OCI-LY1 (cell line): ENCODE measurements around the gene ACTN4.

Experiments
- H2AFZ ChIP-seq: fragments of 200-600 bp; sonication (generic), shearing (Covaris generic); 2 replicates; pipeline ENCODE4 v1.6.0; 2014; ENCODE audit warnings: antibody characterized with exemption, mild to moderate bottlenecking, low read length
- H3F3A ChIP-seq: fragments of 200-600 bp; sonication (generic), shearing (Covaris generic); 2 replicates; pipeline ENCODE4 v1.6.0; 2014; ENCODE audit warnings: mild to moderate bottlenecking, antibody characterized with exemption, low read length, moderate library complexity; ENCODE audit not compliant: insufficient read depth
- H3K27ac ChIP-seq: fragments of 200-600 bp; sonication (generic); 2 replicates; pipeline ENCODE4 v1.5.1; 2014; ENCODE audit warnings: low read length, mixed run types, mild to moderate bottlenecking, low read depth; ENCODE audit not compliant: poor library complexity, severe bottlenecking
- H3K27me3 ChIP-seq: fragments of 200-600 bp; sonication (generic); 2 replicates; pipeline ENCODE4 v1.6.0; 2014; ENCODE audit warnings: antibody characterized with exemption, mild to moderate bottlenecking, low read length, moderate library complexity; ENCODE audit not compliant: insufficient read depth
- H3K36me3 ChIP-seq: fragments of 200-600 bp; sonication (generic); 2 replicates; pipeline ENCODE4 v1.6.1; 2014; ENCODE audit warnings: mild to moderate bottlenecking, antibody characterized with exemption, low read length, moderate library complexity, mixed read lengths; ENCODE audit not compliant: insufficient read depth
- H3K4me1 ChIP-seq: fragments of 200-600 bp; sonication (generic); 2 replicates; pipeline ENCODE4 v1.5.1; 2014; ENCODE audit warnings: mild to moderate bottlenecking, low read length, moderate library complexity; ENCODE audit not compliant: insufficient read depth, severe bottlenecking
- H3K4me2 ChIP-seq: fragments of 200-600 bp; sonication (generic), shearing (Covaris generic); 2 replicates; pipeline ENCODE4 v1.6.1; 2014; ENCODE audit warnings: low read length
- H3K4me3 ChIP-seq: fragments of 200-600 bp; sonication (generic); 2 replicates; pipeline ENCODE4 v1.5.1; 2014; ENCODE audit warnings: low read length, low read depth, mild to moderate bottlenecking, mixed read lengths; ENCODE audit not compliant: poor library complexity, severe bottlenecking
- H3K79me2 ChIP-seq: fragments of 200-600 bp; shearing (Covaris generic); 2 replicates; pipeline ENCODE4 v1.6.1; 2016; ENCODE audit warnings: mixed run types, low read length, mixed read lengths; ENCODE audit not compliant: insufficient read depth
- H3K9ac ChIP-seq: fragments of 200-600 bp; sonication (generic), shearing (Covaris generic); 2 replicates; pipeline ENCODE4 v1.6.1; 2014; ENCODE audit warnings: mild to moderate bottlenecking, low read length, mixed read lengths
- H3K9me2 ChIP-seq: fragments of 200-600 bp; sonication (generic), shearing (Covaris generic); 2 replicates; pipeline ENCODE4 v1.6.1; 2014; ENCODE audit warnings: low read depth, mild to moderate bottlenecking, low read length, mixed read lengths
- H3K9me3 ChIP-seq: fragments of 200-600 bp; shearing (Covaris generic); 2 replicates; pipeline ENCODE4 v1.6.1; 2014; ENCODE audit warnings: low read length, mixed read lengths
- H4K20me1 ChIP-seq: fragments of 200-600 bp; sonication (generic), shearing (Covaris generic); 2 replicates; pipeline ENCODE4 v1.6.0; 2016; ENCODE audit warnings: mild to moderate bottlenecking, low read length; ENCODE audit not compliant: insufficient read depth
- EZH2 ChIP-seq: fragments of 200-600 bp; sonication (generic), shearing (Covaris generic); IDR thresholded peaks from 2 replicates; pipeline ENCODE4 v1.8.0; 2017; ENCODE audit warnings: borderline replicate concordance, mixed run types, mild to moderate bottlenecking, antibody characterized with exemption, low read length, moderate library complexity, mixed read lengths
- TF ChIP-seq, protein P1 (sequence below): fragments of 200-600 bp; sonication (generic), shearing (Covaris generic); IDR thresholded peaks from 2 replicates; pipeline ENCODE4 v1.5.1; 2017; ENCODE audit warnings: mild to moderate bottlenecking, antibody characterized with exemption, low read length, moderate library complexity, mixed read lengths

Gene ACTN4

DNA sequence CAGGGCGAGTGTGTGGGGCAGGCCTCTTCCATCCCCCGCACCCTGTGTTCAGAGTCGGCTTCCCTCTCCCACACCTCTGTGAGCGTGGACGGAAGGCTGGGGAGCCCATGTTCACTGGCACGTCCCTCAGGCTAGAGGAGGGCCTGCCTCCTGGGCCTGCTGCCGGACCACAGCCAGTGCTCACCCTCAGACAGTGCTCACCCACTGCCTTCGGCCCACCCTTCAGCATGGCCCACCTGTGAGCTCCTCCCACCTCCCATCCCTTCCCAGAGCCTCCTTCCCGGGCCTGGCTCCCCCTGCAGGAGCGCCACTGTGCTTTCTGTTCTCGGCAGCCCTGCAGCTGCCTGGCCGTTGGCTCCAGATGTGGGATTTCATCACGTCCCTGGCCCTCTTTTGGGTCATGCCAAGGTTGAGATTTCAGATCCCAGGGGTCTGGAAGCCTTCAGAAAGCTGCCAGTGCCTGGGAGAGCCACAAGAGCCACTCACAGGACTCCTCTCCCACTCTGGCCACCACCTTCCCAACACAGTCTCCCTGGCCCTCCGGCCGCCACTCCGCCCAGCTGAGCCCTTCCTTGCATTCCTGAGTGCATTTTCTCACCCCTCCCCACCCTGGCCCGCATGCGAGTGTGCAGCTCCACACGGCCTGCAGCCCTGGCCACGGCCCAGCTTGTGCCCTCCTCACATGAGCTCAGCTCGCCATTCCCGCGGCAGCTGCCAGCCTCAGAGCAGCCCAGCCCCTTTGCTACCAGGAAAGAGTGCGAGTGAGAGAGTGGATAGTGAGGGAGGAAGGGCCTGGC is 71.5 kb downstream of the ACTN4 start:
- Histone ChIP-seq H3K9ac (no peak overlapping the region), H3K4me3 (no peak overlapping the region), H3K9me2 (no peaks in the 10 kb centered on the region), H3K36me3 (peaks cover 67% of the 10 kb centered on the region), H3K27me3 (no peaks in the 10 kb centered on the region), H3K9me3 (no peaks in the 10 kb centered on the region), H3K4me2 (no peak overlapping the region), H3K4me1 (no peaks in the 10 kb centered on the region), H3F3A (no peaks in the 10 kb centered on the region), H3K27ac (no peak overlapping the region), H3K79me2 (no peaks in the 10 kb centered on the region), H4K20me1 (no peaks in the 10 kb centered on the region), H2AFZ (no peak overlapping the region)
- TF ChIP-seq, protein P1, sequence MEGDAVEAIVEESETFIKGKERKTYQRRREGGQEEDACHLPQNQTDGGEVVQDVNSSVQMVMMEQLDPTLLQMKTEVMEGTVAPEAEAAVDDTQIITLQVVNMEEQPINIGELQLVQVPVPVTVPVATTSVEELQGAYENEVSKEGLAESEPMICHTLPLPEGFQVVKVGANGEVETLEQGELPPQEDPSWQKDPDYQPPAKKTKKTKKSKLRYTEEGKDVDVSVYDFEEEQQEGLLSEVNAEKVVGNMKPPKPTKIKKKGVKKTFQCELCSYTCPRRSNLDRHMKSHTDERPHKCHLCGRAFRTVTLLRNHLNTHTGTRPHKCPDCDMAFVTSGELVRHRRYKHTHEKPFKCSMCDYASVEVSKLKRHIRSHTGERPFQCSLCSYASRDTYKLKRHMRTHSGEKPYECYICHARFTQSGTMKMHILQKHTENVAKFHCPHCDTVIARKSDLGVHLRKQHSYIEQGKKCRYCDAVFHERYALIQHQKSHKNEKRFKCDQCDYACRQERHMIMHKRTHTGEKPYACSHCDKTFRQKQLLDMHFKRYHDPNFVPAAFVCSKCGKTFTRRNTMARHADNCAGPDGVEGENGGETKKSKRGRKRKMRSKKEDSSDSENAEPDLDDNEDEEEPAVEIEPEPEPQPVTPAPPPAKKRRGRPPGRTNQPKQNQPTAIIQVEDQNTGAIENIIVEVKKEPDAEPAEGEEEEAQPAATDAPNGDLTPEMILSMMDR: no peak
- TF ChIP-seq EZH2: no peak

DNA sequence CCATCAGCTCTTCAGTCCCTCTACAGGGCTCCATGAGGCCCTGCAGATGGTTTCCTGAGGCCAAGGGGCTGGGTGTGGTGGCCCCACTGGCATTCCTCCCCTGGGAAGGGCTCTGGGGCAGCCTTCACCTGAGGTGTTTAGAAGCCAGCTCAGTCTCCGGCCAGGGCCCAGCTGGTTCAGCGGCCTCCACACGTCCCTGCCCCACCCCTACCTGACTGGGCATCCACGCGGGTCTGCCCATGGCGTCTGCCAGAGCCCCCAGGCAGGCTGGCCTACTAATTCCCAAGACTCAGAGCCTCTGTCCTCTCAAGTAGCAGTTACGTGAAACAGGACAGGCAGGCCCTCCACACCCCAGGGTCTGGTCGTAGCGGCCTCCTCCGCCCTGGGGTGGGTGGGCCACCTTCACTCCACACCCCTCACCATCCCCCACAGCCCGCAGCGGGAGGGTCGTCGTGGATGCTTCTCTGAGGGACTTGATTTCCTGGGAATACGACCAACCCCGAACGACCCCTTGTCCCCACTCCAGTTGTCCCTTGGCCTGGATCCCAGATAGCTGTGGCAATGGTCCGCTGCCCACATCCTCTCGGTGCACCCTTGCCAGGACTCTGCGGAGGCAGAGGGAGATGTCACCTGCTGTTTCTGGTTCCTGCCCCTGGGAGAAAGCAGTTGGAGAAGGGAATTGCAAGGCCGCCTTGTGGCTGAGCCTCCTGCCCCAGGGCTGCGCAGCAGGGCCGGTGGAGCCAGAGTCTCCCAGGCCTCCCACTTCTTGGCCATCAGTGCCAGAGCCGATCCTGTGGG is 72.5 kb downstream of the ACTN4 start:
- no peak overlapping the region for H3K4me2 ChIP-seq
- H4K20me1 ChIP-seq: no peaks in the 10 kb centered on the region
- no peak overlapping the region for H3K27ac ChIP-seq
- no peaks in the 10 kb centered on the region for H3K79me2 ChIP-seq
- H3K4me1 ChIP-seq: no peaks in the 10 kb centered on the region
- H3K9me2 ChIP-seq: no peaks in the 10 kb centered on the region
- no peak overlapping the region for H3K4me3 ChIP-seq
- H3K9me3 ChIP-seq: no peaks in the 10 kb centered on the region
- no peaks in the 10 kb centered on the region for H3F3A ChIP-seq
- peaks cover 67% of the 10 kb centered on the region for H3K36me3 ChIP-seq
- TF ChIP-seq, protein P1: no peak
- TF ChIP-seq EZH2: no peak
- H3K27me3 ChIP-seq: no peaks in the 10 kb centered on the region
- H3K9ac ChIP-seq: no peak overlapping the region
- no peak overlapping the region for H2AFZ ChIP-seq

DNA sequence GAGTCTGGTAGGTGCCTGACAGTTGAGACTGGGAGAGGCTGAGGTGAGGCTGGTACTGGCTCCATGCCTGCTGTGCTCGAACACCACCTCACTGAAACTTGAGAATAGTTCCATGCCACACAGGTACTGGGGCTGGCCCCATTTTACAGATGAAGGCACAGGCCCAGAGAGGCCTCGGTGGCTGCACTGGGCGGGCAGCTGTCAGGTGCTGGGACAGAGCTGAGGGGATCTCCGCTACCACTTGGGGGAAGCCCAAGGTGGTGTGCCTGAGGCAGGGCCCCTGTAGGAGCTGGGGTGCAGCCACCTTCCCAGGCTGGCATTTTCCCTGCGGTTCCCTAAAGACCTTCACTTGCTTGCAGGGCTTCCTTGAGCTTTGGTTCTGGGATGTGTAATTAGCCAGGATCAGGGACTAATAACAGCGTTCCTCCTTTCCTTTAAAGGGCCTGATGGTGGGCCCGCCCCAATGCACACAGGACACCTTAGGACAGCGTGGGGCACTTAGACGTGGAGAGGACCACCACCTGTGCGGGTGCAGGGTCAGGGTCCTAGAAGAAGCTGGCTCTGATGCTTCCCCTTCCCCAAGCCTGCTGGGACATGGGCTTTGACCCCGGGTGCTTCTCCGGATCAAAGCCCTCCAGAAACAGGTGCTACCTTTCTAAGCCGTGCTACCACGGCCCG is 73.2 kb downstream of the ACTN4 start:
- Histone ChIP-seq H3K4me3 (no peak overlapping the region), H3K79me2 (no peaks in the 10 kb centered on the region), H3K27me3 (no peaks in the 10 kb centered on the region), H3F3A (no peaks in the 10 kb centered on the region), H3K27ac (no peak overlapping the region), H3K4me1 (no peaks in the 10 kb centered on the region), H3K9ac (no peak overlapping the region), H3K4me2 (no peak overlapping the region), H3K36me3 (peaks cover 71% of the 10 kb centered on the region), H3K9me3 (no peaks in the 10 kb centered on the region), H3K9me2 (no peaks in the 10 kb centered on the region), H4K20me1 (no peaks in the 10 kb centered on the region), H2AFZ (no peak overlapping the region)
- no peak for TF ChIP-seq EZH2
- TF ChIP-seq, protein P1: no peak
